ENCODE results near the gene CSF2. TPM values are rescaled to one million over a fixed set of nuclear protein-coding genes. Genes with fewer than 3 reads are reported as not detected.
A peak's percentile ranks its signal among the peaks of the same experiment; 100 is the strongest.

Gene CSF2
- total RNA-seq, 1 donor from 2014 or later: not detected

- H3K4me1 ChIP-seq: peaks cover 29% of the 10 kb centered on the region
- no peak overlapping the region for H3K4me3 ChIP-seq
- DNase-seq: no peak
- intact Hi-C loops (cut with micrococcal nuclease): no loop called here
- TF ChIP-seq, protein P1, sequence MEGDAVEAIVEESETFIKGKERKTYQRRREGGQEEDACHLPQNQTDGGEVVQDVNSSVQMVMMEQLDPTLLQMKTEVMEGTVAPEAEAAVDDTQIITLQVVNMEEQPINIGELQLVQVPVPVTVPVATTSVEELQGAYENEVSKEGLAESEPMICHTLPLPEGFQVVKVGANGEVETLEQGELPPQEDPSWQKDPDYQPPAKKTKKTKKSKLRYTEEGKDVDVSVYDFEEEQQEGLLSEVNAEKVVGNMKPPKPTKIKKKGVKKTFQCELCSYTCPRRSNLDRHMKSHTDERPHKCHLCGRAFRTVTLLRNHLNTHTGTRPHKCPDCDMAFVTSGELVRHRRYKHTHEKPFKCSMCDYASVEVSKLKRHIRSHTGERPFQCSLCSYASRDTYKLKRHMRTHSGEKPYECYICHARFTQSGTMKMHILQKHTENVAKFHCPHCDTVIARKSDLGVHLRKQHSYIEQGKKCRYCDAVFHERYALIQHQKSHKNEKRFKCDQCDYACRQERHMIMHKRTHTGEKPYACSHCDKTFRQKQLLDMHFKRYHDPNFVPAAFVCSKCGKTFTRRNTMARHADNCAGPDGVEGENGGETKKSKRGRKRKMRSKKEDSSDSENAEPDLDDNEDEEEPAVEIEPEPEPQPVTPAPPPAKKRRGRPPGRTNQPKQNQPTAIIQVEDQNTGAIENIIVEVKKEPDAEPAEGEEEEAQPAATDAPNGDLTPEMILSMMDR (IDR thresholded peaks at IDR 0.05; ENCODE audit: borderline replicate concordance): no peak
- no peaks in the 10 kb centered on the region for H3K36me3 ChIP-seq
- no peaks in the 10 kb centered on the region for H3K27me3 ChIP-seq (ENCODE audit: low read depth)
- no peaks in the 10 kb centered on the region for H3K9me3 ChIP-seq (replicated peaks)
- peak overlapping the region; percentile 63 for H3K27ac ChIP-seq (replicated peaks)
These were observed 13.6 kb downstream of the CSF2 start for GRCh38 chr5:132087176-132087575.

DNA sequence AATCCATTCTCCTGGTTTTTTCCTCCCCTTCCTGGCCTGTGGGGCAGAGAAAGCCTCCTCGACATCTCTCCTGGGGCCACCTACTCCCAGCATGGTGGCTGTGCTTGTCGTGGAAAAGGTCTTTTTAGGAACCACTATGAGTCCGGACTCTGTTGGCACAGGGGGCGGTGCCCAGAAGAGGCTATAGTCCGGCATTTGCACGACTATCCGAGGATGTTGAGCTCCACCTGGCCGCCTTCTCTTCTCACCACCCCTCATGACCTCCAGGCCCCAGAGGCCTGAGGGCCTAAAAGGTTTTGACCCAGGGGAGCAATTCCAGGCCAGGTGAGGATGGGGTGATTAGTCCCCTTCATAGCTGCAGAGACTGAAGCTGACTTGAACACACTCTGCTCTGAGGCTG lies 14.1 kb downstream of the CSF2 start:
- no peak overlapping the region for H3K27ac ChIP-seq (replicated peaks)
- no peaks in the 10 kb centered on the region for H3K27me3 ChIP-seq (ENCODE audit: low read depth)
- intact Hi-C loops (cut with micrococcal nuclease): no loop called here
- H3K4me1 ChIP-seq: peaks cover 29% of the 10 kb centered on the region
- H3K9me3 ChIP-seq (replicated peaks): no peaks in the 10 kb centered on the region
- no peak overlapping the region for H3K4me3 ChIP-seq
- no peak for DNase-seq
- TF ChIP-seq, protein P1 (IDR thresholded peaks at IDR 0.05; ENCODE audit: borderline replicate concordance): no peak
- no peaks in the 10 kb centered on the region for H3K36me3 ChIP-seq

DNA sequence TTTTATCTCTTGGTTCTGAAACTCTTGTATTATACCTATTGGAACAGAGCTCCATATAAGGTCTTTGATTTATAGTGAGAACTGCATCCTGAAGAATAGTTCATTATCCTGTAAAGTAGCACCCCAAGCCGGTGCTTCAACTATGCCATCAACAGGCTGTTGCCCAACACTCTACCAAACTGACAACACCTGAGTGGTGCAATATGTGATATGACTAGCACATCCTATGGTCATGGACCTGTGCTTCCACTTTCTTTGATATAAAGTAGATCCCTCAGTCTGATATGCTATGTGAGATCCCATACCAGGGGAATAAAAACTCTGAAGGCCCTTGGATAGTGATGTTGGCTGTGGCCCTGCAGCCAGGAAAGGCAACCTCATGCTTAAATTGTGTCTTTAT lies 15.8 kb downstream of the CSF2 start:
- no peak overlapping the region for H3K4me3 ChIP-seq
- no peaks in the 10 kb centered on the region for H3K9me3 ChIP-seq (replicated peaks)
- no peaks in the 10 kb centered on the region for H3K27me3 ChIP-seq (ENCODE audit: low read depth)
- intact Hi-C loops (cut with micrococcal nuclease): no loop called here
- no peak for DNase-seq
- peaks cover 29% of the 10 kb centered on the region for H3K4me1 ChIP-seq
- H3K36me3 ChIP-seq: no peaks in the 10 kb centered on the region
- H3K27ac ChIP-seq (replicated peaks): no peak overlapping the region
- TF ChIP-seq, protein P1 (IDR thresholded peaks at IDR 0.05; ENCODE audit: borderline replicate concordance): no peak

- intact Hi-C loops (cut with micrococcal nuclease): no loop called here
- H3K27ac ChIP-seq (replicated peaks): no peak overlapping the region
- no peaks in the 10 kb centered on the region for H3K27me3 ChIP-seq (ENCODE audit: low read depth)
- no peak for DNase-seq
- TF ChIP-seq, protein P1 (IDR thresholded peaks at IDR 0.05; ENCODE audit: borderline replicate concordance): no peak
- no peaks in the 10 kb centered on the region for H3K36me3 ChIP-seq
- no peaks in the 10 kb centered on the region for H3K9me3 ChIP-seq (replicated peaks)
- H3K4me1 ChIP-seq: peaks cover 36% of the 10 kb centered on the region
- H3K4me3 ChIP-seq: no peak overlapping the region
These were observed 16.5 kb downstream of the CSF2 start for GRCh38 chr5:132090107-132090506.

- Histone ChIP-seq H3K4me3 (no peak overlapping the region), H3K27me3 (ENCODE audit: low read depth) (no peaks in the 10 kb centered on the region), H3K36me3 (no peaks in the 10 kb centered on the region), H3K27ac (replicated peaks) (no peak overlapping the region), H3K9me3 (replicated peaks) (no peaks in the 10 kb centered on the region), H3K4me1 (peaks cover 15% of the 10 kb centered on the region)
- no peak for DNase-seq
- intact Hi-C loops (cut with micrococcal nuclease): no loop called here
- TF ChIP-seq, protein P1 (IDR thresholded peaks at IDR 0.05; ENCODE audit: borderline replicate concordance): no peak
These were observed 19.7 kb downstream of the CSF2 start for GRCh38 chr5:132093271-132093670.
